Fibroblast of lung (primary cell): Measurements from ENCODE around the gene CWC25. TPM values are rescaled to one million over a fixed set of nuclear protein-coding genes. Genes with fewer than 3 reads are reported as not detected.

Experiments used
- DNase-seq, 2 donors: peaks; one replicate each; pipeline versions ENCODE4 v3.0.0 to v3.0.0-alpha.2; 2010; ENCODE audit warnings: low read depth in 2 of 2
- H2AFZ ChIP-seq: 2 replicates; pipeline ENCODE4 v1.5.1; 2012; ENCODE audit warnings: low read length, control low read depth, inconsistent platforms
- H3K27ac ChIP-seq: 2 replicates; pipeline ENCODE4 v1.5.1; 2011; ENCODE audit warnings: low read length, control low read depth; ENCODE audit not compliant: insufficient read depth
- H3K27me3 ChIP-seq: 2 replicates; pipeline ENCODE4 v1.5.1; 2011; ENCODE audit warnings: mild to moderate bottlenecking, low read length; ENCODE audit not compliant: control insufficient read depth, insufficient read depth
- H3K36me3 ChIP-seq: 2 replicates; pipeline ENCODE4 v1.5.1; 2011; ENCODE audit warnings: low read length; ENCODE audit not compliant: control insufficient read depth, insufficient read depth
- H3K4me1 ChIP-seq: 2 replicates; pipeline ENCODE4 v1.5.1; 2011; ENCODE audit warnings: low read length; ENCODE audit not compliant: control insufficient read depth, insufficient read depth; ENCODE audit errors: extremely low read depth
- H3K4me2 ChIP-seq: 2 replicates; pipeline ENCODE4 v1.5.1; 2011; ENCODE audit warnings: low read length, control low read depth; ENCODE audit not compliant: insufficient read depth; ENCODE audit errors: extremely low read depth
- H3K4me3 ChIP-seq, 4 experiments: fragments of 200-600 bp in 1 of 4; sonication (generic) in 1 of 4; replicated peaks in 1 of 4; 2 replicates each; pipeline ENCODE4 v1.5.1; 2011 to 2016; ENCODE audit warnings: low read length in 4 of 4, low read depth in 3 of 4, mild to moderate bottlenecking in 3 of 4, control low read depth in 2 of 4, inconsistent platforms in 1 of 4, mixed read lengths in 1 of 4; ENCODE audit not compliant: insufficient read depth in 1 of 4; ENCODE audit errors: control extremely low read depth in 1 of 4
- H3K79me2 ChIP-seq: 2 replicates; pipeline ENCODE4 v1.5.1; 2012; ENCODE audit warnings: mild to moderate bottlenecking, low read length, inconsistent platforms; ENCODE audit not compliant: control insufficient read depth, insufficient read depth
- H3K9ac ChIP-seq: 2 replicates; pipeline ENCODE4 v1.5.1; 2011; ENCODE audit warnings: mild to moderate bottlenecking, low read length, control low read depth; ENCODE audit not compliant: insufficient read depth
- H3K9me3 ChIP-seq: 2 replicates; pipeline ENCODE4 v1.5.1; 2012; ENCODE audit warnings: low read depth, low read length; ENCODE audit not compliant: control insufficient read depth, insufficient read depth
- H4K20me1 ChIP-seq: 2 replicates; pipeline ENCODE4 v1.5.1; 2011; ENCODE audit warnings: low read length; ENCODE audit not compliant: control insufficient read depth, insufficient read depth; ENCODE audit errors: extremely low read depth
- CTCF ChIP-seq, 2 donors: IDR thresholded peaks in 1 of 2; conservative IDR thresholded peaks in 1 of 2; 1 replicate in 1 of 2; 2 replicates in 1 of 2; pipeline ENCODE4 v1.5.1; 2011 to 2012; ENCODE audit warnings: low read length in 2 of 2, control low read depth in 1 of 2, inconsistent platforms in 1 of 2, low read depth in 1 of 2, mild to moderate bottlenecking in 1 of 2
- EZH2 ChIP-seq: IDR thresholded peaks from 2 replicates; pipeline ENCODE4 v1.5.1; 2012; ENCODE audit warnings: low read length, control low read depth, mild to moderate bottlenecking; ENCODE audit errors: missing control alignments
- polyA plus RNA-seq, 2 donors: library from polyadenylated mRNA; depleted of rRNA in 1 of 2; stranded (reverse) in 1 of 2; unstranded in 1 of 2; fragments of >200 nt; gene quantifications; 2 replicates each; pipeline ENCODE4 v1.2.1, GENCODE V29; 2011 to 2012; ENCODE audit warnings: missing spikeins in 1 of 2
- total RNA-seq: library from RNA; depleted of rRNA; stranded (reverse); fragments of >200 nt; gene quantifications from 2 replicates; pipeline ENCODE4 v1.2.1, GENCODE V29; 2014

CWC25 gene
- total and polyA plus RNA-seq, 2 donors (not counting 1 experiment from before 2014, with no cell fraction given), result 10.9 to 14.4 TPM

- peak; percentile 61 to 79 for DNase-seq
- H3K27me3 ChIP-seq, result no peaks in the 10 kb centered on the region
- H2AFZ ChIP-seq, result no peak overlapping the region
- peak overlapping the region; percentile 85 for H3K4me2 ChIP-seq
- H3K4me3 ChIP-seq, result peak overlapping the region in 3 of 4 experiments; percentile 15 to 86 (median 72)
- peaks cover 11% of the 10 kb centered on the region for H3K4me1 ChIP-seq
- H3K36me3 ChIP-seq, result peaks cover 2% of the 10 kb centered on the region
- H3K79me2 ChIP-seq, result peaks cover 24% of the 10 kb centered on the region
- no peaks in the 10 kb centered on the region for H3K9me3 ChIP-seq
- H3K9ac ChIP-seq, result no peak overlapping the region
- H3K27ac ChIP-seq, result peak overlapping the region; percentile 62
- TF ChIP-seq CTCF (conservative IDR thresholded peaks at IDR 0.05 in 1 of 2, IDR thresholded peaks at IDR 0.05 in 1 of 2; ENCODE audit: low read depth in 1 of 2, low read length in 2 of 2), result peak in 1 of 2 donors; percentile 37
- no peak for TF ChIP-seq EZH2
- H4K20me1 ChIP-seq, result peaks cover 2% of the 10 kb centered on the region
These were observed 42.3 kb upstream of the CWC25 start for GRCh38 chr17:38867179-38867967.

DNA sequence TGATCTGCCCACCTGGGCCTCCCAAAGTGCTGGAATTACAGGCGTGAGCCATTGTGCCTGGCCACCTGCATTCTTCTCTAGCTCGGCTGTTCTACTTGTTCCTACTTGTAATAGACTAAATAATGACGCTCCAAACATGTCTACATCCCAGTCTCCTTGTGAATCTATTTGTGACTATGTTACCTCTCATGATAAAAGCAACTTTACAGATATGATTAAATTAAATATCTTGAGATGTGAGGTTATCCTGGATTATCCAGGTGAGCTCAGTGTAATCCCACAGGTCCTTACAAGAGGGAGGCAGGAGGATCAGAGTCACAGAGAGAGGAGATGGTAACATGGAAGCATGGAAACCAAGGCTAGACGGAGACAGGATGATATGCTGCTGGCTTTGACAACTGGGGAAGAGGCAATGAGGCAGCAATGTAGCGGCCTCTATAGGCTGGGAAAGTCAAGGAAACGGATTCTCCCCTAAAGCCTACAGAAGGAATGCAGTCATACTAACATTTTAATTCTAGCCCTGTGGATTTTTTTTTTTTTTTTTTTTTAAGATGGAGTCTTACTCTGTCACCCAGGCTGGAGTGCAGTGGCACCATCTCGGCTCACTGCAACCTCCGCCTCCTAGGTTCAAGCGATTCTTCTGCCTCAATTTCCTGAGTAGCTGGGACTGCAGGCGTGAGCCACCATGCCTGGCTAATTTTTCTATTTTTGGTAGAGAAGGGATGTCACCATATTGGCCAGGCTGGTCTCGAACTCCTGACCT lies 39.7 kb upstream of the CWC25 start:
- Histone ChIP-seq H3K9me3 (no peaks in the 10 kb centered on the region), H3K4me2 (no peak overlapping the region), H3K4me1 (peaks cover 5% of the 10 kb centered on the region), H3K4me3 (no peak overlapping the region), H3K36me3 (no peaks in the 10 kb centered on the region), H4K20me1 (no peaks in the 10 kb centered on the region), H3K79me2 (no peaks in the 10 kb centered on the region), H3K27ac (no peak overlapping the region), H3K27me3 (no peaks in the 10 kb centered on the region), H3K9ac (no peak overlapping the region), H2AFZ (no peak overlapping the region)
- no peak for TF ChIP-seq EZH2
- TF ChIP-seq CTCF (conservative IDR thresholded peaks at IDR 0.05 in 1 of 2, IDR thresholded peaks at IDR 0.05 in 1 of 2; ENCODE audit: low read depth in 1 of 2, low read length in 2 of 2), result peak; percentile 43 to 59
- DNase-seq, result peak; percentile 37 to 41

- Histone ChIP-seq H3K4me1 (peaks cover 2% of the 10 kb centered on the region), H3K4me3 (no peak overlapping the region), H3K9ac (no peak overlapping the region), H3K27me3 (no peaks in the 10 kb centered on the region), H3K9me3 (no peaks in the 10 kb centered on the region), H3K27ac (no peak overlapping the region), H3K36me3 (no peaks in the 10 kb centered on the region), H3K79me2 (no peaks in the 10 kb centered on the region), H3K4me2 (no peak overlapping the region), H2AFZ (no peak overlapping the region), H4K20me1 (no peaks in the 10 kb centered on the region)
- no peak for TF ChIP-seq CTCF (conservative IDR thresholded peaks at IDR 0.05 in 1 of 2, IDR thresholded peaks at IDR 0.05 in 1 of 2; ENCODE audit: low read depth in 1 of 2, low read length in 2 of 2)
- no peak for TF ChIP-seq EZH2
- DNase-seq, result no peak
These were observed 36.3 kb upstream of the CWC25 start for GRCh38 chr17:38861399-38861843.
